Suprapubic skin (tissue), 4 donors: ENCODE measurements around the gene DNAAF8.

Experiments
- CTCF ChIP-seq, 2 donors: fragments of 200-600 bp in 1 of 2; fragments of 450-650 bp in 1 of 2; sonication (generic) in 1 of 2; IDR thresholded peaks; one replicate each; pipeline ENCODE4 v1.5.1; 2016 to 2019; ENCODE audit warnings: antibody characterized with exemption in 2 of 2, mild to moderate bottlenecking in 1 of 2, moderate library complexity in 1 of 2
- POLR2A ChIP-seq, 2 donors: fragments of 450-650 bp; IDR thresholded peaks; one replicate each; pipeline ENCODE4 v1.6.1; 2017; ENCODE audit warnings: antibody characterized with exemption in 2 of 2, mild to moderate bottlenecking in 2 of 2, moderate library complexity in 2 of 2
- POLR2AphosphoS5 ChIP-seq, 3 donors: sonication (generic); formaldehyde crosslinking; IDR thresholded peaks; one replicate each; pipeline ENCODE4 v1.6.1; 2017; ENCODE audit warnings: antibody characterized with exemption in 3 of 3

GRCh38 chr16:4777339-4778049, 43.2 kb downstream of the DNAAF8 start:
- TF ChIP-seq CTCF (IDR thresholded peaks at IDR 0.05) (no peak), POLR2AphosphoS5 (IDR thresholded peaks at IDR 0.05) (no peak), POLR2A (IDR thresholded peaks at IDR 0.05) (no peak)
